SK-N-SH treated with all-trans-retinoic acid at 6 μM for 48 hours (cell line): ENCODE measurements around the gene CYTH3.

Source experiments
- ATAC-seq: fragments of 200-7000 bp; cut with Tn5 transposase; 3 replicates; pipeline ENCODE4 v1.9.1; 2020; ENCODE audit warnings: mild to moderate bottlenecking, moderate library complexity
- ARNTL ChIP-seq: fragments of 450-650 bp; formaldehyde crosslinking; IDR thresholded peaks from 2 replicates; pipeline ENCODE4 v1.5.0; 2020; ENCODE audit warnings: low read depth, mild to moderate bottlenecking, moderate library complexity, borderline replicate concordance
- BACH2 ChIP-seq: fragments of 250-450 bp; sonication (Bioruptor Pico); IDR thresholded peaks from 2 replicates; pipeline ENCODE4 v1.9.0; 2021; ENCODE audit warnings: mild to moderate bottlenecking, borderline replicate concordance
- CREB5 ChIP-seq: fragments of 250-450 bp; sonication (Bioruptor Pico); IDR thresholded peaks from 2 replicates; pipeline ENCODE4 v1.5.1; 2020; ENCODE audit warnings: low read depth, mild to moderate bottlenecking, moderate library complexity
- CSDC2 ChIP-seq: fragments of 250-450 bp; sonication (Bioruptor Pico); IDR thresholded peaks from 2 replicates; pipeline ENCODE4 v1.5.0; 2020; ENCODE audit warnings: mild to moderate bottlenecking, moderate library complexity
- CSRNP3 ChIP-seq: fragments of 250-450 bp; sonication (Bioruptor Pico); IDR thresholded peaks from 2 replicates; pipeline ENCODE4 v1.5.1; 2021; ENCODE audit warnings: mild to moderate bottlenecking, moderate library complexity
- GLIS3 ChIP-seq: fragments of 250-450 bp; sonication (Bioruptor Pico); IDR thresholded peaks from 2 replicates; pipeline ENCODE4 v1.5.0; 2020; ENCODE audit warnings: mild to moderate bottlenecking, moderate library complexity
- ISL1 ChIP-seq: fragments of 250-450 bp; sonication (Bioruptor Pico); IDR thresholded peaks from 2 replicates; pipeline ENCODE4 v2.1.2; 2022; ENCODE audit warnings: mild to moderate bottlenecking, moderate library complexity
- OSR1 ChIP-seq: fragments of 250-450 bp; sonication (Bioruptor Pico); IDR thresholded peaks from 2 replicates; pipeline ENCODE4 v1.8.0; 2022; ENCODE audit warnings: moderate library complexity, mild to moderate bottlenecking, inconsistent platforms
- PATZ1 ChIP-seq: fragments of 250-450 bp; sonication (Bioruptor Pico); IDR thresholded peaks from 2 replicates; pipeline ENCODE4 v1.8.0; 2020; ENCODE audit warnings: mild to moderate bottlenecking, moderate library complexity, borderline replicate concordance
- PPARA ChIP-seq: fragments of 250-450 bp; sonication (Bioruptor Pico); IDR thresholded peaks from 2 replicates; pipeline ENCODE4 v1.5.0; 2020; ENCODE audit warnings: mild to moderate bottlenecking, borderline replicate concordance
- SNAI2 ChIP-seq: fragments of 250-450 bp; sonication (Bioruptor Pico); IDR thresholded peaks from 2 replicates; pipeline ENCODE4 v1.5.0; 2020; ENCODE audit warnings: mild to moderate bottlenecking, moderate library complexity
- TOX ChIP-seq: fragments of 250-450 bp; sonication (Bioruptor Pico); IDR thresholded peaks from 2 replicates; pipeline ENCODE4 v1.8.0; 2021; ENCODE audit warnings: mild to moderate bottlenecking, moderate library complexity, borderline replicate concordance
- ZC3H10 ChIP-seq: fragments of 250-450 bp; sonication (Bioruptor Pico); IDR thresholded peaks from 2 replicates; pipeline ENCODE4 v1.5.1; 2021; ENCODE audit warnings: mild to moderate bottlenecking, moderate library complexity
- ZFP3 ChIP-seq: fragments of 250-450 bp; sonication (Bioruptor Pico); IDR thresholded peaks from 2 replicates; pipeline ENCODE4 v1.5.0; 2020; ENCODE audit warnings: mild to moderate bottlenecking, moderate library complexity
- ZNF565 ChIP-seq: fragments of 450-650 bp; formaldehyde crosslinking; conservative IDR thresholded peaks from 2 replicates; pipeline ENCODE4 v1.5.0; 2020; ENCODE audit warnings: low read depth, mild to moderate bottlenecking, moderate library complexity
- ZNF70 ChIP-seq: fragments of 450-650 bp; formaldehyde crosslinking; IDR thresholded peaks from 2 replicates; pipeline ENCODE4 v1.5.0; 2020; ENCODE audit warnings: mild to moderate bottlenecking, moderate library complexity
- ZNF8 ChIP-seq: fragments of 450-650 bp; formaldehyde crosslinking; IDR thresholded peaks from 2 replicates; pipeline ENCODE4 v1.5.0; 2020; ENCODE audit warnings: mild to moderate bottlenecking, moderate library complexity
- TF ChIP-seq, protein P1 (sequence below): fragments of 250-450 bp; sonication (Bioruptor Pico); IDR thresholded peaks from 2 replicates; pipeline ENCODE4 v1.8.0; 2021; ENCODE audit warnings: low read depth, mild to moderate bottlenecking, moderate library complexity, borderline replicate concordance
- TF ChIP-seq, protein P2 (sequence below): fragments of 250-450 bp; sonication (Bioruptor Pico); IDR thresholded peaks from 2 replicates; pipeline ENCODE4 v1.5.0; 2020; ENCODE audit warnings: mild to moderate bottlenecking, moderate library complexity

The CYTH3 gene

DNA sequence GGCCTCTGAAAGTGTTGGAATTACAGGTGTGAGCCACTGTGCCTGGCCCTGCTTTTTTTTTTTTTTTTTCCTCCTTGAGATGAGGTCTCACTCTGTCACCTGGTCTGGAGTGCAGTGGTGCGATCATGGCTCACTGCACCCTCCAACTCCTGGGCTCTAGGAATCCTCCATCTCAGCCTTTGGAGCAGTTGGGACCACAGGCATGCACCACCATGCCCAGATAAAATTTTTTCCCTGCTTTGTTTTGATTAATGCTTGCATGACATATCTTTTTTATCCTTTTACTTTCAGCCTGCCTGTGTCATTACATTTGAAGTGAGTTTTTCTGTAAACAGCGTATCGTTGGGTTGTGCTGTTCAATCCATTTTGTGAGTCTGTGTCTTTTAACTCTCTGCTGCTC, 144.2 kb downstream of the CYTH3 start (continued):
- TF ChIP-seq, protein P1, sequence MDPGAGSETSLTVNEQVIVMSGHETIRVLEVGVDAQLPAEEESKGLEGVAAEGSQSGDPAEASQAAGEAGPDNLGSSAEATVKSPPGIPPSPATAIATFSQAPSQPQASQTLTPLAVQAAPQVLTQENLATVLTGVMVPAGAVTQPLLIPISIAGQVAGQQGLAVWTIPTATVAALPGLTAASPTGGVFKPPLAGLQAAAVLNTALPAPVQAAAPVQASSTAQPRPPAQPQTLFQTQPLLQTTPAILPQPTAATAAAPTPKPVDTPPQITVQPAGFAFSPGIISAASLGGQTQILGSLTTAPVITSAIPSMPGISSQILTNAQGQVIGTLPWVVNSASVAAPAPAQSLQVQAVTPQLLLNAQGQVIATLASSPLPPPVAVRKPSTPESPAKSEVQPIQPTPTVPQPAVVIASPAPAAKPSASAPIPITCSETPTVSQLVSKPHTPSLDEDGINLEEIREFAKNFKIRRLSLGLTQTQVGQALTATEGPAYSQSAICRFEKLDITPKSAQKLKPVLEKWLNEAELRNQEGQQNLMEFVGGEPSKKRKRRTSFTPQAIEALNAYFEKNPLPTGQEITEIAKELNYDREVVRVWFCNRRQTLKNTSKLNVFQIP (CRISPR knock-in tag): no peak
- TF ChIP-seq TOX: no peak
- no peak for TF ChIP-seq CREB5 (CRISPR knock-in tag)

- ATAC-seq: peak; percentile 93
- TF ChIP-seq ZC3H10 (CRISPR knock-in tag) (0 out of 2 replicates have a peak, but pooled peaks have one; percentile 58), PATZ1 (CRISPR knock-in tag) (no peak)
- TF ChIP-seq, all 23 proteins: peak for 1
Observed at GRCh38 chr7:6127110-6127490, 145.3 kb downstream of the CYTH3 start.

DNA sequence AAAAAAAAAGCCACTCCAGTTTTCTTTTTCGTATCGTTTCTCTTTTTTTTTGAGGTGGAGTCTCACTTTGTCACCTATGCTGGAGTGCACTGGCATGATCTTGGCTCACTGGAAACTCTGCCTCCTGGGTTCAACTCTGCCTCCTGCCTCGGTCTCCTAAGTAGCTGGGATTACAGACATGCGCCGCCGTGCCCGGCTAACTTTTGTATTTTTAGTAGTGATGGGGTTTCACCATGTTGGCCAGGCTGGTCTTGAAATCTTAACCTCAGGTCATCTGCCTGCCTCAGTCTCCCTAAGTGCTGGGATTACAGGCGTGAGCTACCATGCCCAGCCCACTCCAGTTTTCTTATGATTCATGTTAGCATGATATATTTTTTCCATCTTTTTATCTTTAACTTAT, 148.6 kb downstream of the CYTH3 start:
- no peak for ATAC-seq
- TF ChIP-seq TOX (no peak), OSR1 (CRISPR knock-in tag) (no peak), SNAI2 (CRISPR knock-in tag) (no peak), ISL1 (CRISPR knock-in tag) (no peak), BACH2 (no peak), PPARA (CRISPR knock-in tag) (no peak), CSDC2 (CRISPR knock-in tag) (no peak), GLIS3 (CRISPR knock-in tag) (no peak), ZNF8 (no peak), ARNTL (CRISPR knock-in tag) (no peak), ZNF70 (no peak), ZFP3 (CRISPR knock-in tag) (no peak), CSRNP3 (no peak), ZNF565 (CRISPR knock-in tag) (no peak)
- TF ChIP-seq, protein P1 (CRISPR knock-in tag): no peak
- TF ChIP-seq, protein P2, sequence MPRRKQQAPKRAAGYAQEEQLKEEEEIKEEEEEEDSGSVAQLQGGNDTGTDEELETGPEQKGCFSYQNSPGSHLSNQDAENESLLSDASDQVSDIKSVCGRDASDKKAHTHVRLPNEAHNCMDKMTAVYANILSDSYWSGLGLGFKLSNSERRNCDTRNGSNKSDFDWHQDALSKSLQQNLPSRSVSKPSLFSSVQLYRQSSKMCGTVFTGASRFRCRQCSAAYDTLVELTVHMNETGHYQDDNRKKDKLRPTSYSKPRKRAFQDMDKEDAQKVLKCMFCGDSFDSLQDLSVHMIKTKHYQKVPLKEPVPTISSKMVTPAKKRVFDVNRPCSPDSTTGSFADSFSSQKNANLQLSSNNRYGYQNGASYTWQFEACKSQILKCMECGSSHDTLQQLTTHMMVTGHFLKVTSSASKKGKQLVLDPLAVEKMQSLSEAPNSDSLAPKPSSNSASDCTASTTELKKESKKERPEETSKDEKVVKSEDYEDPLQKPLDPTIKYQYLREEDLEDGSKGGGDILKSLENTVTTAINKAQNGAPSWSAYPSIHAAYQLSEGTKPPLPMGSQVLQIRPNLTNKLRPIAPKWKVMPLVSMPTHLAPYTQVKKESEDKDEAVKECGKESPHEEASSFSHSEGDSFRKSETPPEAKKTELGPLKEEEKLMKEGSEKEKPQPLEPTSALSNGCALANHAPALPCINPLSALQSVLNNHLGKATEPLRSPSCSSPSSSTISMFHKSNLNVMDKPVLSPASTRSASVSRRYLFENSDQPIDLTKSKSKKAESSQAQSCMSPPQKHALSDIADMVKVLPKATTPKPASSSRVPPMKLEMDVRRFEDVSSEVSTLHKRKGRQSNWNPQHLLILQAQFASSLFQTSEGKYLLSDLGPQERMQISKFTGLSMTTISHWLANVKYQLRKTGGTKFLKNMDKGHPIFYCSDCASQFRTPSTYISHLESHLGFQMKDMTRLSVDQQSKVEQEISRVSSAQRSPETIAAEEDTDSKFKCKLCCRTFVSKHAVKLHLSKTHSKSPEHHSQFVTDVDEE (CRISPR knock-in tag): no peak

DNA sequence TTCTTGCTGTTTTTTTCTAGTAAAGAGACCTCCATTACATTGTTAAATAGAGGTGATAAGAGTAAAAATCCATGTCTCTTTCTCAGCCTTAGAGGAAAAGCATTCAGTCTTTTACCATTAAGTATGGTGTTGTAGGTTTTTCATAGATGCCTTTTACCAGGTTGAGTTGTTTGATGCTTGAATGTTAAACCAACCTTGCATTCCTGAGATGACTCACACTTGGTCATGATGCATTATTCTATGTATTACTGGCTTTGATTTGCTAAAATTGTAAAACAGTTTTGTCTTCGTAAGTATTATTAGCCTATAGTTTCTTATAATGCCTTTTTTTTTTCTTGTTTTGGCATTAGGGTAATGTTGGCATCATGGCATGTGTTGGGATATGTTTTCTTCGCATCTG, 151.3 kb downstream of the CYTH3 start:
- TF ChIP-seq SNAI2 (CRISPR knock-in tag) (no peak), PPARA (CRISPR knock-in tag) (no peak), OSR1 (CRISPR knock-in tag) (no peak)
- TF ChIP-seq, protein P1 (CRISPR knock-in tag): no peak
- no peak for ATAC-seq
